ENCODE data around the gene TMEM132D. TPM values are rescaled to one million over a fixed set of nuclear protein-coding genes. Genes with fewer than 3 reads are reported as not detected.

Gene TMEM132D
- total RNA-seq, 1 experiment from 2014 or later: 0.26 TPM

GRCh38 chr12:129109174-129110001, 794.4 kb downstream of the TMEM132D start:
- Histone ChIP-seq H3K27ac (no peak overlapping the region), H3K27me3 (no peaks in the 10 kb centered on the region), H3K4me1 (no peaks in the 10 kb centered on the region), H3K4me3 (no peak overlapping the region), H3K9me3 (replicated peaks) (no peaks in the 10 kb centered on the region), H3K36me3 (no peaks in the 10 kb centered on the region)
- DNase-seq: no peak

GRCh38 chr12:129106772-129107171, 797.1 kb downstream of the TMEM132D start:
- H3K27me3 ChIP-seq: no peaks in the 10 kb centered on the region

GRCh38 chr12:129103231-129103630, 800.6 kb downstream of the TMEM132D start:
- H3K27me3 ChIP-seq: no peaks in the 10 kb centered on the region
- DNase-seq: no peak
- no peak overlapping the region for H3K4me3 ChIP-seq
- no peak overlapping the region for H3K27ac ChIP-seq
- H3K36me3 ChIP-seq: no peaks in the 10 kb centered on the region
- H3K9me3 ChIP-seq (replicated peaks): no peaks in the 10 kb centered on the region
- H3K4me1 ChIP-seq: no peaks in the 10 kb centered on the region

More at GRCh38 chr12:129106772-129107171, 797.1 kb downstream of the TMEM132D start:
- H3K9me3 ChIP-seq (replicated peaks): no peaks in the 10 kb centered on the region
- no peaks in the 10 kb centered on the region for H3K36me3 ChIP-seq
- no peaks in the 10 kb centered on the region for H3K4me1 ChIP-seq
- no peak for DNase-seq
- H3K27ac ChIP-seq: no peak overlapping the region
- no peak overlapping the region for H3K4me3 ChIP-seq

- no peak overlapping the region for H3K4me3 ChIP-seq
- H3K27me3 ChIP-seq: no peaks in the 10 kb centered on the region
- no peaks in the 10 kb centered on the region for H3K36me3 ChIP-seq
- H3K4me1 ChIP-seq: no peaks in the 10 kb centered on the region
- DNase-seq: no peak
- no peaks in the 10 kb centered on the region for H3K9me3 ChIP-seq (replicated peaks)
- no peak overlapping the region for H3K27ac ChIP-seq
Measured at GRCh38 chr12:129102233-129102632, 801.6 kb downstream of the TMEM132D start.

GRCh38 chr12:129101816-129102215, 802.0 kb downstream of the TMEM132D start:
- Histone ChIP-seq H3K27me3 (no peaks in the 10 kb centered on the region), H3K4me3 (no peak overlapping the region), H3K9me3 (replicated peaks) (no peaks in the 10 kb centered on the region), H3K27ac (no peak overlapping the region), H3K36me3 (no peaks in the 10 kb centered on the region), H3K4me1 (no peaks in the 10 kb centered on the region)
- DNase-seq: no peak

- Histone ChIP-seq H3K4me3 (no peak overlapping the region), H3K36me3 (no peaks in the 10 kb centered on the region), H3K9me3 (replicated peaks) (no peaks in the 10 kb centered on the region), H3K27me3 (no peaks in the 10 kb centered on the region), H3K27ac (no peak overlapping the region), H3K4me1 (no peaks in the 10 kb centered on the region)
- DNase-seq: no peak
Measured at GRCh38 chr12:129101404-129101803, 802.4 kb downstream of the TMEM132D start.

GRCh38 chr12:129097451-129097850, 806.4 kb downstream of the TMEM132D start:
- no peaks in the 10 kb centered on the region for H3K27me3 ChIP-seq
- H3K27ac ChIP-seq: no peak overlapping the region
- no peaks in the 10 kb centered on the region for H3K9me3 ChIP-seq (replicated peaks)
- no peak for DNase-seq
- H3K4me1 ChIP-seq: no peaks in the 10 kb centered on the region
- H3K4me3 ChIP-seq: no peak overlapping the region
- no peaks in the 10 kb centered on the region for H3K36me3 ChIP-seq

GRCh38 chr12:129096968-129097367, 806.9 kb downstream of the TMEM132D start:
- Histone ChIP-seq H3K4me1 (no peaks in the 10 kb centered on the region), H3K36me3 (no peaks in the 10 kb centered on the region), H3K9me3 (replicated peaks) (no peaks in the 10 kb centered on the region), H3K27ac (no peak overlapping the region), H3K4me3 (no peak overlapping the region), H3K27me3 (no peaks in the 10 kb centered on the region)
- DNase-seq: no peak

GRCh38 chr12:129096184-129096583, 807.6 kb downstream of the TMEM132D start:
- no peaks in the 10 kb centered on the region for H3K9me3 ChIP-seq (replicated peaks)
- no peaks in the 10 kb centered on the region for H3K27me3 ChIP-seq
- DNase-seq: no peak
- H3K4me3 ChIP-seq: no peak overlapping the region
- H3K4me1 ChIP-seq: no peaks in the 10 kb centered on the region
- no peak overlapping the region for H3K27ac ChIP-seq
- no peaks in the 10 kb centered on the region for H3K36me3 ChIP-seq

- DNase-seq: peak in 1 of 2 experiments; percentile 28
- H3K4me1 ChIP-seq: no peaks in the 10 kb centered on the region
- H3K36me3 ChIP-seq: no peaks in the 10 kb centered on the region
Measured at GRCh38 chr12:129089576-129089975, 814.2 kb downstream of the TMEM132D start.

GRCh38 chr12:129084875-129085826, 818.7 kb downstream of the TMEM132D start:
- Histone ChIP-seq H3K4me1 (peaks cover 21% of the 10 kb centered on the region), H3K9me3 (replicated peaks) (no peaks in the 10 kb centered on the region), H3K36me3 (no peaks in the 10 kb centered on the region), H3K27ac (no peak overlapping the region), H3K4me3 (no peak overlapping the region), H3K27me3 (no peaks in the 10 kb centered on the region)
- peak in 1 of 2 experiments; percentile 20 for DNase-seq

More at GRCh38 chr12:129089576-129089975, 814.2 kb downstream of the TMEM132D start:
- Histone ChIP-seq H3K9me3 (replicated peaks) (no peaks in the 10 kb centered on the region), H3K27ac (no peak overlapping the region), H3K4me3 (no peak overlapping the region), H3K27me3 (no peaks in the 10 kb centered on the region)

GRCh38 chr12:129083121-129083840, 820.5 kb downstream of the TMEM132D start:
- Histone ChIP-seq H3K27me3 (no peaks in the 10 kb centered on the region), H3K27ac (no peak overlapping the region), H3K4me3 (no peak overlapping the region), H3K4me1 (peaks cover 21% of the 10 kb centered on the region), H3K36me3 (no peaks in the 10 kb centered on the region), H3K9me3 (replicated peaks) (no peaks in the 10 kb centered on the region)
- peak; percentile 51 to 73 for DNase-seq

- no peak for DNase-seq
- no peaks in the 10 kb centered on the region for H3K36me3 ChIP-seq
- H3K27ac ChIP-seq: no peak overlapping the region
- no peaks in the 10 kb centered on the region for H3K27me3 ChIP-seq
- no peak overlapping the region for H3K4me3 ChIP-seq
- peaks cover 26% of the 10 kb centered on the region for H3K4me1 ChIP-seq
- no peaks in the 10 kb centered on the region for H3K9me3 ChIP-seq (replicated peaks)
Measured at GRCh38 chr12:129082441-129082840, 821.4 kb downstream of the TMEM132D start.

- H3K9me3 ChIP-seq (replicated peaks): no peaks in the 10 kb centered on the region
- H3K4me3 ChIP-seq: no peak overlapping the region
- no peak overlapping the region for H3K27ac ChIP-seq
- H3K36me3 ChIP-seq: no peaks in the 10 kb centered on the region
- no peaks in the 10 kb centered on the region for H3K27me3 ChIP-seq
- H3K4me1 ChIP-seq: peaks cover 32% of the 10 kb centered on the region
- DNase-seq: no peak
Measured at GRCh38 chr12:129081755-129082250, 822.0 kb downstream of the TMEM132D start.

All from SJCRH30 (cell line).